Nephron progenitor cell (in vitro differentiated cells): Measurements from ENCODE around the gene SDK1.

Source experiments
- DNase-seq: peaks from one replicate; pipeline ENCODE4 v3.0.0; 2021
- H3K27ac Mint-ChIP-seq: 2 replicates; pipeline ENCODE4 v1.8.0; 2021; ENCODE audit warnings: mild to moderate bottlenecking, moderate library complexity, mixed read lengths
- H3K27me3 Mint-ChIP-seq: 2 replicates; pipeline ENCODE4 v1.8.0; 2021; ENCODE audit warnings: mild to moderate bottlenecking, low read depth, mixed read lengths; ENCODE audit not compliant: poor library complexity
- H3K36me3 Mint-ChIP-seq: 2 replicates; pipeline ENCODE4 v1.8.0; 2021; ENCODE audit warnings: low read depth, mixed read lengths
- H3K4me1 Mint-ChIP-seq: 2 replicates; pipeline ENCODE4 v1.8.0; 2021; ENCODE audit warnings: mixed read lengths
- H3K4me3 Mint-ChIP-seq: 2 replicates; pipeline ENCODE4 v1.8.0; 2021; ENCODE audit warnings: mild to moderate bottlenecking, moderate library complexity, mixed read lengths
- H3K9me3 Mint-ChIP-seq: 2 replicates; pipeline ENCODE4 v1.8.0; 2021; ENCODE audit warnings: mild to moderate bottlenecking, moderate library complexity, mixed read lengths
- CTCF ChIP-seq: fragments of 200-600 bp; sonication (generic); IDR thresholded peaks from 2 replicates; pipeline ENCODE4 v1.5.0; 2021; ENCODE audit warnings: antibody characterized with exemption

The SDK1 gene

GRCh38 chr7:3909128-3909527, 608.1 kb downstream of the SDK1 start:
- H3K4me3 Mint-ChIP-seq: no peak overlapping the region
- no peak overlapping the region for H3K27ac Mint-ChIP-seq
- peaks cover 7% of the 10 kb centered on the region for H3K9me3 Mint-ChIP-seq
- TF ChIP-seq CTCF: no peak
- H3K36me3 Mint-ChIP-seq: no peaks in the 10 kb centered on the region
- peaks cover 30% of the 10 kb centered on the region for H3K4me1 Mint-ChIP-seq
- H3K27me3 Mint-ChIP-seq: no peaks in the 10 kb centered on the region
- DNase-seq: no peak

- TF ChIP-seq CTCF: no peak
- Mint-ChIP-seq H3K4me3 (no peak overlapping the region), H3K27me3 (no peaks in the 10 kb centered on the region), H3K9me3 (peaks cover 7% of the 10 kb centered on the region), H3K36me3 (no peaks in the 10 kb centered on the region), H3K27ac (no peak overlapping the region), H3K4me1 (peaks cover 33% of the 10 kb centered on the region)
- no peak for DNase-seq
Measured at GRCh38 chr7:3910054-3910453, 609.0 kb downstream of the SDK1 start.

- Mint-ChIP-seq H3K4me1 (peaks cover 44% of the 10 kb centered on the region), H3K27ac (peak overlapping the region; percentile 39), H3K27me3 (no peaks in the 10 kb centered on the region), H3K9me3 (peaks cover 11% of the 10 kb centered on the region), H3K36me3 (no peaks in the 10 kb centered on the region), H3K4me3 (no peak overlapping the region)
- TF ChIP-seq CTCF: no peak
- DNase-seq: no peak
Measured at GRCh38 chr7:3911685-3912084, 610.6 kb downstream of the SDK1 start.

GRCh38 chr7:3912291-3912690, 611.2 kb downstream of the SDK1 start:
- H3K36me3 Mint-ChIP-seq: no peaks in the 10 kb centered on the region
- no peak for TF ChIP-seq CTCF
- H3K27ac Mint-ChIP-seq: peak overlapping the region; percentile 91
- peaks cover 11% of the 10 kb centered on the region for H3K9me3 Mint-ChIP-seq
- peaks cover 47% of the 10 kb centered on the region for H3K4me1 Mint-ChIP-seq
- no peaks in the 10 kb centered on the region for H3K27me3 Mint-ChIP-seq
- DNase-seq: peak; percentile 8
- H3K4me3 Mint-ChIP-seq: no peak overlapping the region

GRCh38 chr7:3914051-3914775, 613.2 kb downstream of the SDK1 start:
- DNase-seq: no peak
- no peak overlapping the region for H3K27ac Mint-ChIP-seq
- peaks cover 8% of the 10 kb centered on the region for H3K36me3 Mint-ChIP-seq
- H3K4me1 Mint-ChIP-seq: peaks cover 48% of the 10 kb centered on the region
- H3K27me3 Mint-ChIP-seq: no peaks in the 10 kb centered on the region
- no peak overlapping the region for H3K4me3 Mint-ChIP-seq
- no peak for TF ChIP-seq CTCF
- H3K9me3 Mint-ChIP-seq: peaks cover 19% of the 10 kb centered on the region

GRCh38 chr7:3915337-3915878, 614.4 kb downstream of the SDK1 start:
- no peak for TF ChIP-seq CTCF
- no peak for DNase-seq
- H3K9me3 Mint-ChIP-seq: peaks cover 20% of the 10 kb centered on the region
- H3K4me1 Mint-ChIP-seq: peaks cover 56% of the 10 kb centered on the region
- H3K36me3 Mint-ChIP-seq: peaks cover 8% of the 10 kb centered on the region
- H3K4me3 Mint-ChIP-seq: no peak overlapping the region
- H3K27ac Mint-ChIP-seq: no peak overlapping the region
- H3K27me3 Mint-ChIP-seq: peaks cover 3% of the 10 kb centered on the region
